Keratinocyte (primary cell): ENCODE results near the gene PNMA8B. TPM values are rescaled to one million over a fixed set of nuclear protein-coding genes. Genes with fewer than 3 reads are reported as not detected.

Source experiments
- DNase-seq: peaks from one replicate; pipeline ENCODE4 v3.0.0-alpha.2; 2011; ENCODE audit warnings: low read depth, missing footprints, low spot score
- FAIRE-seq: peaks from 2 replicates; lab custom pipeline; 2011; peaks lifted over from hg19 to GRCh38; lab: Jason Lieb, UNC
- H2AFZ ChIP-seq: 2 replicates; pipeline ENCODE4 v1.6.0; 2012; ENCODE audit warnings: low read length, control low read depth, inconsistent platforms; ENCODE audit not compliant: control insufficient read depth
- H3K27ac ChIP-seq: 2 replicates; pipeline ENCODE4 v1.5.1; 2011; ENCODE audit warnings: low read length; ENCODE audit not compliant: control insufficient read depth, insufficient read depth
- H3K27me3 ChIP-seq: 3 replicates; pipeline ENCODE4 v1.6.0; 2011; ENCODE audit warnings: low read length; ENCODE audit not compliant: control insufficient read depth, insufficient read depth; ENCODE audit errors: extremely low read depth
- H3K36me3 ChIP-seq, 2 experiments: 2 replicates in 1 of 2; 3 replicates in 1 of 2; pipeline ENCODE4 v1.5.1; 2011; ENCODE audit warnings: low read length in 2 of 2, mild to moderate bottlenecking in 1 of 2; ENCODE audit not compliant: control insufficient read depth in 2 of 2, insufficient read depth in 2 of 2; ENCODE audit errors: extremely low read depth in 1 of 2
- H3K4me1 ChIP-seq: 3 replicates; pipeline ENCODE4 v1.5.1; 2011; ENCODE audit warnings: low read length; ENCODE audit not compliant: control insufficient read depth, insufficient read depth; ENCODE audit errors: extremely low read depth
- H3K4me2 ChIP-seq: 3 replicates; pipeline ENCODE4 v1.6.0; 2011; ENCODE audit warnings: low read depth, low read length; ENCODE audit not compliant: control insufficient read depth, insufficient read depth; ENCODE audit errors: extremely low read depth
- H3K4me3 ChIP-seq, 3 experiments: fragments of 200-600 bp in 1 of 3; sonication (generic) in 1 of 3; 2 replicates in 2 of 3; 3 replicates in 1 of 3; pipeline ENCODE4 v1.5.1; 2011 to 2016; ENCODE audit warnings: low read length in 3 of 3, mild to moderate bottlenecking in 3 of 3, control low read depth in 2 of 3, inconsistent platforms in 1 of 3, low read depth in 1 of 3, mixed read lengths in 1 of 3, mixed run types in 1 of 3, moderate library complexity in 1 of 3; ENCODE audit not compliant: control insufficient read depth in 2 of 3, insufficient read depth in 2 of 3; ENCODE audit errors: extremely low read depth in 1 of 3
- H3K79me2 ChIP-seq: 2 replicates; pipeline ENCODE4 v1.6.0; 2012; ENCODE audit warnings: low read length; ENCODE audit not compliant: control insufficient read depth, insufficient read depth
- H3K9ac ChIP-seq: 3 replicates; pipeline ENCODE4 v1.6.0; 2011; ENCODE audit warnings: low read length; ENCODE audit not compliant: control insufficient read depth, insufficient read depth; ENCODE audit errors: extremely low read depth
- H3K9me1 ChIP-seq: 3 replicates; pipeline ENCODE4 v1.6.0; 2011; ENCODE audit warnings: low read length; ENCODE audit not compliant: control insufficient read depth, insufficient read depth; ENCODE audit errors: extremely low read depth
- H3K9me3 ChIP-seq: 2 replicates; pipeline ENCODE4 v1.5.1; 2012; ENCODE audit warnings: low read depth, low read length; ENCODE audit not compliant: control insufficient read depth
- H4K20me1 ChIP-seq: 3 replicates; pipeline ENCODE4 v1.6.0; 2011; ENCODE audit warnings: low read length; ENCODE audit not compliant: control insufficient read depth, insufficient read depth; ENCODE audit errors: extremely low read depth
- CTCF ChIP-seq, 3 experiments: IDR thresholded peaks in 1 of 3; conservative IDR thresholded peaks in 1 of 3; optimal IDR thresholded peaks in 1 of 3; 2 replicates in 2 of 3; 3 replicates in 1 of 3; pipeline versions ENCODE3 to v1.5.1; 2011; ENCODE audit warnings: low read length in 3 of 3, mild to moderate bottlenecking in 3 of 3, moderate library complexity in 2 of 3, control low read depth in 1 of 3, inconsistent platforms in 1 of 3; ENCODE audit not compliant: insufficient read depth in 2 of 3; ENCODE audit errors: extremely low read depth in 1 of 3
- EZH2 ChIP-seq: IDR thresholded peaks from one replicate; pipeline ENCODE4 v1.6.1; 2012; ENCODE audit warnings: inconsistent platforms, mild to moderate bottlenecking, low read length, moderate library complexity
- dilution Hi-C: fragments of 300-500 bp; cut with MboI; formaldehyde crosslinking; loops from one replicate; pipeline ENCODE4 v1.7.0; 2020; ENCODE audit warnings: low sequenced_read_pairs; ENCODE audit not compliant: extremely low pct_ligation_motif_present
- polyA minus RNA-seq, 3 experiments: library from RNA; depleted of rRNA, polyadenylated mRNA; stranded (reverse); fragments of >200 nt; gene quantifications; 1 replicate in 1 of 3; 2 replicates in 1 of 3; 3 replicates in 1 of 3; pipeline ENCODE4 v1.2.3, GENCODE V29; 2011
- polyA plus RNA-seq, 5 experiments: library from polyadenylated mRNA; depleted of rRNA in 3 of 5; stranded (reverse) in 3 of 5; stranded (forward) in 1 of 5; unstranded in 1 of 5; fragments of >200 nt; gene quantifications; 1 replicate in 1 of 5; 2 replicates in 3 of 5; 3 replicates in 1 of 5; pipeline versions ENCODE4 v1.2.1 to v1.2.3, GENCODE V29; 2011 to 2012; ENCODE audit warnings: missing spikeins in 2 of 5, low read depth in 1 of 5, low replicate concordance in 1 of 5

The PNMA8B gene
- polyA plus RNA-seq (0.01 TPM in 1 of 3 replicates, not detected in the others), polyA minus RNA-seq (0.07 TPM in 1 of 3 replicates, not detected in the others)
- not detected for polyA plus RNA-seq (2011; ENCODE audit: low read depth)
- not detected in 2 replicates for polyA plus RNA-seq (2011; cell fraction: cytosol; rRNA removed)
- 0.03 TPM in 1 of 2 replicates, not detected in the other for polyA plus RNA-seq (2011; cell fraction: nucleus; rRNA removed)
- polyA plus RNA-seq (2012; ENCODE audit: low replicate concordance) = 0.03 and 0.04 TPM in 2 replicates
- polyA minus RNA-seq (2011; cell fraction: cytosol; rRNA and poly(A)+ RNA removed) = not detected
- not detected in 2 replicates for polyA minus RNA-seq (2011; cell fraction: nucleus; rRNA and poly(A)+ RNA removed)

GRCh38 chr19:46495786-46496099 is at the start of gene PNMA8B:
Gene PNMA8B, minus strand, starts transcription at chr19:46495867. Its CDS starts 402 bp downstream, at chr19:46495465.
- Histone ChIP-seq H3K79me2 (no peaks in the 10 kb centered on the region), H4K20me1 (no peaks in the 10 kb centered on the region), H3K4me2 (peak within 1 kb of the TSS; percentile 15), H3K9ac (no peak within 1 kb of the TSS), H3K9me1 (no peaks in the 10 kb centered on the region), H3K36me3 (no peaks in the 10 kb centered on the region), H2AFZ (no peak within 1 kb of the TSS), H3K4me1 (peaks cover 4% of the 10 kb centered on the region), H3K9me3 (no peaks in the 10 kb centered on the region), H3K4me3 (no peak within 1 kb of the TSS), H3K27me3 (peaks cover 23% of the 10 kb centered on the region), H3K27ac (no peak within 1 kb of the TSS)
- no peak for FAIRE-seq
- TF ChIP-seq CTCF (optimal IDR thresholded peaks at IDR 0.05 in 1 of 3, IDR thresholded peaks at IDR 0.05 in 1 of 3, conservative IDR thresholded peaks at IDR 0.05 in 1 of 3; ENCODE audit: extremely low read depth in 1 of 3, insufficient read depth in 2 of 3, low read length in 3 of 3) (no peak), EZH2 (no peak)
- dilution Hi-C loops = no loop called here
- DNase-seq = no peak

- no peak overlapping the region for H3K4me2 ChIP-seq
- H3K9me1 ChIP-seq = no peaks in the 10 kb centered on the region
- no peak for FAIRE-seq
- H3K79me2 ChIP-seq = no peaks in the 10 kb centered on the region
- peaks cover 2% of the 10 kb centered on the region for H3K9me3 ChIP-seq
- H3K27ac ChIP-seq = no peak overlapping the region
- H3K4me3 ChIP-seq = no peak overlapping the region
- DNase-seq = no peak
- dilution Hi-C loops = no loop called here
- H4K20me1 ChIP-seq = no peaks in the 10 kb centered on the region
- no peaks in the 10 kb centered on the region for H3K27me3 ChIP-seq
- H3K36me3 ChIP-seq = no peaks in the 10 kb centered on the region
- no peak overlapping the region for H3K9ac ChIP-seq
- no peak overlapping the region for H2AFZ ChIP-seq
- H3K4me1 ChIP-seq = no peaks in the 10 kb centered on the region
- TF ChIP-seq EZH2 (no peak), CTCF (optimal IDR thresholded peaks at IDR 0.05 in 1 of 3, IDR thresholded peaks at IDR 0.05 in 1 of 3, conservative IDR thresholded peaks at IDR 0.05 in 1 of 3; ENCODE audit: extremely low read depth in 1 of 3, insufficient read depth in 2 of 3, low read length in 3 of 3) (no peak)
These were observed 49.0 kb upstream of the PNMA8B start for GRCh38 chr19:46544651-46545050.
